ENCODE measurements around the gene IGFBP3.
A peak's percentile ranks its signal among the peaks of the same experiment; 100 is the strongest.

Gene IGFBP3

GRCh38 chr7:45893996-45894664 lies 26.9 kb downstream of the IGFBP3 start:
- Histone ChIP-seq H3K4me3 (no peak overlapping the region), H3K27ac (no peak overlapping the region)

GRCh38 chr7:45893374-45893995 lies 27.6 kb downstream of the IGFBP3 start:
- no peak overlapping the region for H3K27ac ChIP-seq
- no peak overlapping the region for H3K4me3 ChIP-seq

- no peak overlapping the region for H3K27ac ChIP-seq
Measured at GRCh38 chr7:45892407-45893035, 28.6 kb downstream of the IGFBP3 start.

GRCh38 chr7:45891462-45892402 lies 29.3 kb downstream of the IGFBP3 start:
- no peak overlapping the region for H3K4me3 ChIP-seq
- H3K27ac ChIP-seq: no peak overlapping the region

More at GRCh38 chr7:45892407-45893035, 28.6 kb downstream of the IGFBP3 start:
- no peak overlapping the region for H3K4me3 ChIP-seq

GRCh38 chr7:45890902-45891461 lies 30.1 kb downstream of the IGFBP3 start:
- H3K4me3 ChIP-seq: no peak overlapping the region
- no peak overlapping the region for H3K27ac ChIP-seq

GRCh38 chr7:45890125-45890901 lies 30.8 kb downstream of the IGFBP3 start:
- H3K27ac ChIP-seq: no peak overlapping the region
- H3K4me3 ChIP-seq: no peak overlapping the region

GRCh38 chr7:45889367-45890067 lies 31.6 kb downstream of the IGFBP3 start:
- H3K27ac ChIP-seq: no peak overlapping the region
- H3K4me3 ChIP-seq: no peak overlapping the region

- Histone ChIP-seq H3K27ac (no peak overlapping the region), H3K4me3 (peak overlapping the region in 3 of 7 experiments; percentile 7 to 13 (median 10))
Measured at GRCh38 chr7:45888993-45889366, 32.1 kb downstream of the IGFBP3 start.

- Histone ChIP-seq H3K27ac (no peak within 1 kb of the TSS), H3K4me3 (peak within 1 kb of the TSS in 3 of 7 experiments; percentile 7 to 13 (median 10))
Measured at GRCh38 chr7:45888185-45888992, 32.7 kb downstream of the IGFBP3 start, which contains the start of gene IGFBP1. TSS of gene IGFBP1 (plus strand) at chr7:45888488. CDS start at chr7:45888653, 165 bp downstream.

GRCh38 chr7:45886931-45887667 lies 34.0 kb downstream of the IGFBP3 start:
- Histone ChIP-seq H3K27ac (no peak overlapping the region), H3K4me3 (no peak overlapping the region)

GRCh38 chr7:45885264-45885882 lies 35.7 kb downstream of the IGFBP3 start:
- Histone ChIP-seq H3K4me3 (no peak overlapping the region), H3K27ac (no peak overlapping the region)

GRCh38 chr7:45884136-45884535 lies 36.9 kb downstream of the IGFBP3 start:
- H3K27ac ChIP-seq: no peak overlapping the region
- no peak overlapping the region for H3K4me3 ChIP-seq

GRCh38 chr7:45882465-45882810 lies 38.6 kb downstream of the IGFBP3 start:
- Histone ChIP-seq H3K27ac (no peak overlapping the region), H3K4me3 (no peak overlapping the region)

- H3K4me3 ChIP-seq: no peak overlapping the region
- H3K27ac ChIP-seq: peak overlapping the region in 1 of 21 experiments; percentile 25
Measured at GRCh38 chr7:45881759-45882464, 39.2 kb downstream of the IGFBP3 start.

GRCh38 chr7:45881280-45881758 lies 39.8 kb downstream of the IGFBP3 start:
- Histone ChIP-seq H3K27ac (peak overlapping the region in 1 of 21 experiments; percentile 25), H3K4me3 (no peak overlapping the region)

GRCh38 chr7:45880433-45880860 lies 40.6 kb downstream of the IGFBP3 start:
- Histone ChIP-seq H3K27ac (no peak overlapping the region), H3K4me3 (no peak overlapping the region)
